ENCODE results near the gene UFSP2. TPM values are rescaled to one million over a fixed set of nuclear protein-coding genes. Genes with fewer than 3 reads are reported as not detected.

UFSP2 gene
- total RNA-seq, 6 donors from 2014 or later = 14.1 to 44.0 (median 25.7) TPM

DNA sequence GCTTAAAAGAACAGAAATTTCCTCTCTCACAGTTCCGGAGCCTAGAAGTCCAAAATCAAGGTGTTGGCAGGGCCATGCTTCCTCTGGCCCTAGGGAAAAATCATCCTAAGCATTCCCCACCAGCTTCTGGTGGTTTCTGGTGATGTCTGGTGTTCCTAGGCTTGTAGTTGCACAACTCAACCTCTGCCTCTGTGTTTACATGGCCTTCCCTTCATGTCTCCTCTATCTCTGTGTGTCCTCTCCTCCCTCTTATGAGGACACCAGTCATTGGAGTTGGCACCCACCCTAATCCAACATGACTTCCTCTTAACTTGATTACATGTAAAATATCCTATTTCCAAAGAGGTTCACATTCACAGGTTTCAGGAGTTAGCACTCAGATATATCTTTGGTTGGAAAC is 45.4 kb downstream of the UFSP2 start:
- no peaks in the 10 kb centered on the region for H3K36me3 ChIP-seq
- H3K27me3 ChIP-seq = no peaks in the 10 kb centered on the region
- 88 to 94% methylated on average over 1 of the region's 1 CpG for WGBS, 2 donors
- DNase-seq (no peak), ATAC-seq (ENCODE audit: low FRiP score in 2 of 2) (no peak)
- no peaks in the 10 kb centered on the region for H3K4me1 ChIP-seq
- H3K9me3 ChIP-seq = no peaks in the 10 kb centered on the region
- TF ChIP-seq EP300 (IDR thresholded peaks at IDR 0.05) (no peak), POLR2A (IDR thresholded peaks at IDR 0.05) (no peak), POLR2AphosphoS5 (IDR thresholded peaks at IDR 0.05) (no peak)
- TF ChIP-seq, protein P1, sequence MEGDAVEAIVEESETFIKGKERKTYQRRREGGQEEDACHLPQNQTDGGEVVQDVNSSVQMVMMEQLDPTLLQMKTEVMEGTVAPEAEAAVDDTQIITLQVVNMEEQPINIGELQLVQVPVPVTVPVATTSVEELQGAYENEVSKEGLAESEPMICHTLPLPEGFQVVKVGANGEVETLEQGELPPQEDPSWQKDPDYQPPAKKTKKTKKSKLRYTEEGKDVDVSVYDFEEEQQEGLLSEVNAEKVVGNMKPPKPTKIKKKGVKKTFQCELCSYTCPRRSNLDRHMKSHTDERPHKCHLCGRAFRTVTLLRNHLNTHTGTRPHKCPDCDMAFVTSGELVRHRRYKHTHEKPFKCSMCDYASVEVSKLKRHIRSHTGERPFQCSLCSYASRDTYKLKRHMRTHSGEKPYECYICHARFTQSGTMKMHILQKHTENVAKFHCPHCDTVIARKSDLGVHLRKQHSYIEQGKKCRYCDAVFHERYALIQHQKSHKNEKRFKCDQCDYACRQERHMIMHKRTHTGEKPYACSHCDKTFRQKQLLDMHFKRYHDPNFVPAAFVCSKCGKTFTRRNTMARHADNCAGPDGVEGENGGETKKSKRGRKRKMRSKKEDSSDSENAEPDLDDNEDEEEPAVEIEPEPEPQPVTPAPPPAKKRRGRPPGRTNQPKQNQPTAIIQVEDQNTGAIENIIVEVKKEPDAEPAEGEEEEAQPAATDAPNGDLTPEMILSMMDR (IDR thresholded peaks at IDR 0.05) = no peak
- no peak overlapping the region for H3K4me3 ChIP-seq
- H3K27ac ChIP-seq = no peak overlapping the region

DNA sequence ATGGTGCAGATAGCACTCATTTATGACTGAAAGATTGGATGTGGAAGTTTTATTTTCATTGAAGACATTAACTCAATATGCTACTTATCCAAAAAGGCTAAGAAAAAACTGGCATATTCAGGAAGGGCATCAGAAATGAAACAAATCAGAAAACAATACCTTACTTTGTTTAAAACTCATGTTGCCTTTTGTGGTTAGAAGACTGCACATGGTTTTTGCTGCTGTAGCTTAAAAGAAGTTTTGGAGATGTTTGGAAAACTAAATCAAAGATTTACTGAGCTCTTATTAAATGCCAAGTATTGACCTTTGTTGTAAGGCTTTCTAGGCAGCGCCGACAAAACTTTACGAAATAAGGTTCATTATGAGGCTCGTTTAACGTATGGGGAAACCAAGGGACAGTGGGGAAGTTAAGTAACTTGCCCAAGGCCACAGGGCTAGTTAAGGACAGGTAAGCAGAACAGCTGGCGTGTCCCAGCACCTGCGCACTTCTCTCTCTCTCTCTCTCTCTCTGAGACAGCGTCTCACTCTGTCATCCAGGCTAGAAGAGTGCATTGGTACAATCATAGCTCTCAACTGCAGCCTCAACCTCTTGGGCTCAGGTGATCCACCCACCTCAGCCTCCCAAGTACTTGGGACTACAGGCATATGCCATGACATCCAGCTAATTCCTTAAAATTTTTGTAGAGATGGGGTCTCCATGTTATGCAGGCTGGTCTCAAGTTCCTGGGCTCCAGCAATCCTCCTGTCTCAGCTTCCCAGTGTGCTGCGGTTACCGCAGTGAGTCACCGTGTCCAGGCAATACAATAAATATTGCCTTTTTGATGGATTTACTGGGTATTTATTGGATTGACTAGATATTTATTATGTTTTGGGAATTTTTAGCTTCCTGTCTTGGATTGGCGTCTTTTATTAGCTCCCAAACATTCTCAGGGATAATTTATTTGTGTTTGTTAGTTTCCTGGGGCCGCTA is 46.2 kb downstream of the UFSP2 start:
- TF ChIP-seq POLR2A (IDR thresholded peaks at IDR 0.05) = no peak
- no peak for TF ChIP-seq EP300 (IDR thresholded peaks at IDR 0.05)
- TF ChIP-seq POLR2AphosphoS5 (IDR thresholded peaks at IDR 0.05) = no peak
- Histone ChIP-seq H3K4me1 (no peaks in the 10 kb centered on the region), H3K4me3 (no peak overlapping the region), H3K27ac (no peak overlapping the region), H3K36me3 (no peaks in the 10 kb centered on the region), H3K27me3 (no peaks in the 10 kb centered on the region), H3K9me3 (no peaks in the 10 kb centered on the region)
- ATAC-seq (ENCODE audit: low FRiP score in 2 of 2) (no peak), DNase-seq (no peak)
- 94 to 97% methylated on average over 13 of the region's 13 CpGs for WGBS, 2 donors

DNA sequence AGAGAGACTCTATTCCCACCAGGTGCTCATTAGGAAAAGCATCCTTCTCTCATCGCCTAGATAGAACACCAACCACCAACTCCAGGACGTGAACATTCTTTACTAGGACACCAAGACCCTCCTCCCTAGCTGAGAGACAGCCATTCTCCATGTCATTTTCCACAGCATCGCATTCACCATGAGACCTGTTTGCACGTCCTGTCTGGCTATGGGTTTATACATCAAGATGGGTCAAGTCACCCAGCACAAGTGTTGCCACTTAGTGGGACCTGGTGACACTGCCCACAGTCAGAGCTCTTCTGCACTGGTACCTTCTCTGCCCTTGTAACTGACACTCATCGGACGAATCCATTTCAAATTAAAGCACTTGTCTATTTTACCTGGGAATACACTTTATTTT is 47.5 kb downstream of the UFSP2 start:
- DNase-seq (no peak), ATAC-seq (ENCODE audit: low FRiP score in 2 of 2) (no peak)
- Histone ChIP-seq H3K27me3 (no peaks in the 10 kb centered on the region), H3K9me3 (no peaks in the 10 kb centered on the region), H3K4me3 (no peak overlapping the region), H3K27ac (no peak overlapping the region), H3K4me1 (no peaks in the 10 kb centered on the region), H3K36me3 (no peaks in the 10 kb centered on the region)
- TF ChIP-seq, protein P1 (IDR thresholded peaks at IDR 0.05) = no peak
- TF ChIP-seq EP300 (IDR thresholded peaks at IDR 0.05) (no peak), POLR2AphosphoS5 (IDR thresholded peaks at IDR 0.05) (no peak), POLR2A (IDR thresholded peaks at IDR 0.05) (no peak)
- 88 to 98% methylated on average over 6 of the region's 6 CpGs for WGBS, 2 donors

DNA sequence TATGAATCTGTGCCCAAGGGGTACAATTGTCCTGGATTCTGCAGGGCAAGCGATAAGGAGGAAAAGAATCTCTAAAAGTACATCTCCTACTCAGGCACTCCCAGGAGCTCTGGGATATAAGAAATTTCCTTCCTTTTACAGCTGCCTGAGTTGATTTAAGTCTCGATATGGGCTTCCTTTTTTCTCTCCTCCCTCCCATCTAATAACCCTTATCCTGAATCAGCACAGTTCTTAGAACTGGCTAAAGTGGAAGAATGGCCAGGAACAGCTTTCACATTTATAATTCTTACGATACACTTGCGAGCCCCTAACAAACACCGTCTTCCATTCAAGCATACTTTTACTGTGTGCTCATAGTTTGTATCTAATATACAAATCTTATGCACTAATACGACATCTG is 51.2 kb downstream of the UFSP2 start:
- TF ChIP-seq POLR2AphosphoS5 (IDR thresholded peaks at IDR 0.05) = no peak
- TF ChIP-seq, protein P1 (IDR thresholded peaks at IDR 0.05) = no peak
- Histone ChIP-seq H3K27me3 (no peaks in the 10 kb centered on the region), H3K36me3 (peaks cover 3 to 13% (median 8%) of the 10 kb centered on the region in 4 donors), H3K27ac (no peak overlapping the region), H3K4me3 (no peak overlapping the region), H3K4me1 (no peaks in the 10 kb centered on the region), H3K9me3 (no peaks in the 10 kb centered on the region)
- ATAC-seq (ENCODE audit: low FRiP score in 2 of 2) (no peak), DNase-seq (no peak)
- 34 to 57% methylated on average over 6 of the region's 6 CpGs for WGBS, 2 donors

DNA sequence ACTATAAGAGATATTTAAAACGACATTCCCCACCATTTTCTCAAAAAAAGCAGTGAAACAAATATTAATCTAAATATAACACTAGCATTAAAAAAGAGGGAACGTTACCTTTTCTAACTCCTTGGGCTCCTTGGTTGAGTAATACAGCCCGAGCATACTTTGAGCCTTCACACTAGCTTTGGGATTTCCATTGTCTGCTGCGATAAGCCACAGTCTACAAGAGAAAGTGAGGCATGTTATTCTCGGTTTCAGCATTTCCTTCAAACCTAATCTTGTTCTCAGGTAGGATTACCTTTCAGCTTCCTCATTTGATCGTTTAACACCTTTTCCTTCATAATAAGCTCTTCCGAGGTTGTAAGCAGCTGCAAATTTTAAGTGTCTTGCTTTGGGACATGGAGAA is 51.7 kb downstream of the UFSP2 start:
- 76 to 79% methylated on average over 7 of the region's 7 CpGs for WGBS, 2 donors
- Histone ChIP-seq H3K36me3 (peaks cover 3 to 13% (median 8%) of the 10 kb centered on the region in 4 donors), H3K27me3 (no peaks in the 10 kb centered on the region), H3K27ac (peak overlapping the region in 1 of 4 donors; percentile 37), H3K4me1 (no peaks in the 10 kb centered on the region), H3K9me3 (no peaks in the 10 kb centered on the region), H3K4me3 (no peak overlapping the region)
- no peak for DNase-seq
- TF ChIP-seq POLR2AphosphoS5 (IDR thresholded peaks at IDR 0.05) = no peak
- TF ChIP-seq POLR2A (IDR thresholded peaks at IDR 0.05) = no peak
- no peak for TF ChIP-seq EP300 (IDR thresholded peaks at IDR 0.05)
- TF ChIP-seq, protein P1 (IDR thresholded peaks at IDR 0.05) = no peak
- ATAC-seq (ENCODE audit: low FRiP score in 2 of 2) = no peak

Measured in upper lobe of left lung (tissue), 6 donors.